ENCODE results near the gene PIGH. TPM values are rescaled to one million over a fixed set of nuclear protein-coding genes. Genes with fewer than 3 reads are reported as not detected.

PIGH gene
- total and polyA plus RNA-seq, 11 donors: 8.0 to 30.0 (median 11.4) TPM

DNA sequence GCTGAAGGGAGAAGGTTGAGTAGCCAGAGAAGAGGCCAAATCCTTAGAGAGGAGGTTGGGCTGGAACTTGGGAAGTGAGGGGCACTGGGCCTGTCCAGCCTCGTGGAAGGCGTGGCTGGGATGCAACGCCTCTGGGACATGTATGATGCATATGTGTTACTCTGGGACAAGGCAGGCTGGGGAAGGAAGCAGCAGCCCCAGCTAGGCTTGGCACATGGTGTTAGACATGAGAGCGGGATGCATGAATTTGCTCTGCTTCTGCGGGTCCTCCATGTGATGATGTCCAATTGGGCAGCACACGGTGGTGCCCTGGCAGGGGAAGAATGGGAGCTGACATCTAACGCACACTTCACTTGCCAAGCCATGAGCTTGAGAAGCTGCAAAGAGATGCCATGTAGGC lies 45.7 kb downstream of the PIGH start:
- TF ChIP-seq CTCF (IDR thresholded peaks at IDR 0.05) (no peak), POLR2A (IDR thresholded peaks at IDR 0.05) (no peak)
- 80 to 95% (median 88%) methylated on average over 7 of the region's 7 CpGs for WGBS, 4 donors
- DNase-seq: no peak
- Histone ChIP-seq H3K36me3 (no peaks in the 10 kb centered on the region), H3K4me3 (no peak overlapping the region), H3K27me3 (no peaks in the 10 kb centered on the region), H3K27ac (no peak overlapping the region), H3K9me3 (no peaks in the 10 kb centered on the region), H3K4me1 (no peaks in the 10 kb centered on the region)
- intact Hi-C loops (cut with DNase I): no loop called here
- ATAC-seq: no peak

- H3K4me1 ChIP-seq: no peaks in the 10 kb centered on the region
- H3K27me3 ChIP-seq: no peaks in the 10 kb centered on the region
- DNase-seq (no peak), ATAC-seq (no peak)
- H3K9me3 ChIP-seq: no peaks in the 10 kb centered on the region
- no peaks in the 10 kb centered on the region for H3K36me3 ChIP-seq
- H3K27ac ChIP-seq: no peak overlapping the region
- H3K4me3 ChIP-seq: no peak overlapping the region
- 71 to 77% (median 75%) methylated on average over 3 of the region's 3 CpGs for WGBS, 4 donors
- intact Hi-C loops (cut with DNase I): no loop called here
- TF ChIP-seq POLR2A (IDR thresholded peaks at IDR 0.05): no peak
Measured at GRCh38 chr14:67553547-67553946, 46.5 kb downstream of the PIGH start.

- no peak overlapping the region for H3K27ac ChIP-seq
- intact Hi-C loops (cut with DNase I): no loop called here
- no peaks in the 10 kb centered on the region for H3K9me3 ChIP-seq
- no peaks in the 10 kb centered on the region for H3K4me1 ChIP-seq
- no peak overlapping the region for H3K4me3 ChIP-seq
- no peak for ATAC-seq
- no peak for DNase-seq
- no peaks in the 10 kb centered on the region for H3K36me3 ChIP-seq
- TF ChIP-seq POLR2A (IDR thresholded peaks at IDR 0.05) (no peak), CTCF (IDR thresholded peaks at IDR 0.05) (no peak)
- no peaks in the 10 kb centered on the region for H3K27me3 ChIP-seq
- WGBS, 4 donors: 55 to 67% (median 61%) methylated on average over 3 of the region's 3 CpGs
Measured at GRCh38 chr14:67551940-67552339, 48.1 kb downstream of the PIGH start.

- Histone ChIP-seq H3K4me1 (no peaks in the 10 kb centered on the region), H3K4me3 (no peak overlapping the region), H3K36me3 (no peaks in the 10 kb centered on the region), H3K27ac (no peak overlapping the region), H3K9me3 (no peaks in the 10 kb centered on the region), H3K27me3 (no peaks in the 10 kb centered on the region)
- TF ChIP-seq POLR2A (IDR thresholded peaks at IDR 0.05) (no peak), CTCF (IDR thresholded peaks at IDR 0.05) (no peak)
- intact Hi-C loops (cut with DNase I): no loop called here
- ATAC-seq (no peak), DNase-seq (no peak)
- 85 to 97% (median 92%) methylated on average over 3 of the region's 3 CpGs for WGBS, 4 donors
Measured at GRCh38 chr14:67551123-67551522, 48.9 kb downstream of the PIGH start.

DNA sequence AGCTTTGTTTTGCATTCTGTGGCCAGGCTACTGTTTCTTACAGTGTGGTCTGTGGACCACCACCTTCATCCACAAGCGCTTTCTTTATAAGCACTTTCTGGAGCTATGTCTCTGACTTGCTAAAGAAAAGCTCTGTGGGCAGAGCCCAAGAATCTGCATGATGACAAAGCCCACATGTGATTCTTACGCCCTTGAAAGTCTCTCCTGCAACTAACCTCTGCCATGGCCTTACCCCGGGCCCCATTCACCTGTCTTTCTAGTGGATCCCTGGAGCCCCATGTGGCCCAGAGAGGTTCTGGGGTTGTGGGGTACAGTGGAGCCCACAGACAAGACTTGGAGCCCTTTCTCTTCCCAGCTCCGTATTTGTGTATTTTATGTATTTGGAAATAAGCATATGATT lies 50.3 kb downstream of the PIGH start:
- no peak for DNase-seq
- H3K4me3 ChIP-seq: no peak overlapping the region
- no peak for TF ChIP-seq POLR2A (IDR thresholded peaks at IDR 0.05)
- TF ChIP-seq CTCF (IDR thresholded peaks at IDR 0.05): no peak
- no peak for ATAC-seq
- intact Hi-C loops (cut with DNase I): no loop called here
- no peaks in the 10 kb centered on the region for H3K36me3 ChIP-seq
- H3K27ac ChIP-seq: no peak overlapping the region
- 74 to 89% (median 84%) methylated on average over 4 of the region's 4 CpGs for WGBS, 4 donors
- H3K9me3 ChIP-seq: peaks cover 0 to 3% (median 0%) of the 10 kb centered on the region in 12 donors
- no peaks in the 10 kb centered on the region for H3K27me3 ChIP-seq
- H3K4me1 ChIP-seq: no peaks in the 10 kb centered on the region
